Stimulated activated naive CD4-positive, alpha-beta T cell treated with Interleukin-2 at 50 U/mL for 16 hours (primary cell): ENCODE results near the gene CENPVL3.
"Not testable (repeated sequence)": the region's sequence is repeated elsewhere in the genome, so short reads cannot be mapped to it uniquely, and the experiment has no call there.

Experiments used
- DNase-seq: peaks from one replicate; lab custom pipeline; 2025; lab: John Stamatoyannopoulos, UW

CENPVL3 gene

DNA sequence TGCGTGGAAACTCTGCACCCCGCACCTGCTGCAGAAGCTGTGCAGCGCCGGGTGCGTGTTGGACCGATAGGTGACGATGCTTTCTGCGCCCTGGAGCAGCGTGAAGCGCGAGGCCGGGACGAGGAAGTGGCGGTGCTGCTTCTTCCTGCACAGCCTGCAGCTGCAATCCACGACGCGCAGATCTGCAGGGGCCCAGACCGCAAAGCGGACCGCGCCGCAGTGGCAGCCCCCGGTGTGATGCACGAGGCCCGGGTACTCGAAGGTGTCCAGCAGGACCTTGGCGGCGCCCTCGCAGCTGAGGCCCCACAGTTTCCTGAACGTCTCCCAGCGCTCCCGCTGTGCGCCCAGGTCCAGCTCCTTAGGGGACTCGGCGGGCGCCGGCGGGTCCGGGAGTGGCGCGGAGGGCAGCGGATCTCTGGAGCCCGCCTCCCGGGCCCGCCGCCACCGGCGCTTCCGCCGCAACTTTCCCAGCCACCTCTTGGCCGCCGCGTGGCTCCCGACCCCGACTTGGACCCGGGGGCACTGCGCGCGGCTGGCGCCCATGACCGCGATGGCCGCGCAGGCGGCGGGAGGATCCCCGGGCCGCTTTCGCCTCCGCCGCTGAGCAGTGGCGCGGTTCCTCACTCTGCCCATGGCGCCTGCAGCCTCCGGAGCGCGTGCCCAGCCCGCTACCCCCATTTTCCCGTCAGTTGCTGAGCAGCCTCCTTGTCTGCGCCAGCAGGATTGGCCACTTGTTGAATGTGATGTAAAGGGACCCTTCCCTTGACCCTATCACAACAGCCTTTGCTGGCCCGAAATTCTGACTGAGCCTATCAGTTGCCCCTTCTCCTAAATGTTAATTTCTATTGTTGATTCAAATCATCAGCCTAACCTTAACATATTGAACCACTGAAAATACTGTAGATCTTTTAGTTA lies at the start of gene CENPVL3:
Gene CENPVL3, minus strand, starts transcription at position 672 of the 915 bp plus-strand sequence. Its CDS starts 39 bp downstream, at position 633.
- DNase-seq: not testable (repeated sequence)

DNA sequence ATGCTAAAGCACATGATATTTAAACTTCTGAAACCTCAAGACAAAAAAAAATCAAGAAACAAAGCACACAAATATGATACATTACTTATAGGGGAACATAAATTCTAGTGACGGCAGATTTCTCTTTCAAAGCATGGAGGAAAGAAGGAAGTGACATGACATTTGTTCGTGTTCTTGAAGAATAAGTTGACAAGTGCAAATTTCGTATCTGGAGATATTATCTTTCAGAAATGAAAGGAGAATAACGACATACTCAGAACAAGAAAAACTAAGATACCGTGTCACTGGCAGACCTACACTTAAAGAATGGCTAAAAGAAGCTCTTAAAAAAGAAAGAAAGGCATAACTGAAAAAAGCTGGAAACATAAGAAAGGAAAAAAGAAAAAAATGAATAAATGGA lies 47.3 kb upstream of the CENPVL3 start:
- DNase-seq: no peak

DNA sequence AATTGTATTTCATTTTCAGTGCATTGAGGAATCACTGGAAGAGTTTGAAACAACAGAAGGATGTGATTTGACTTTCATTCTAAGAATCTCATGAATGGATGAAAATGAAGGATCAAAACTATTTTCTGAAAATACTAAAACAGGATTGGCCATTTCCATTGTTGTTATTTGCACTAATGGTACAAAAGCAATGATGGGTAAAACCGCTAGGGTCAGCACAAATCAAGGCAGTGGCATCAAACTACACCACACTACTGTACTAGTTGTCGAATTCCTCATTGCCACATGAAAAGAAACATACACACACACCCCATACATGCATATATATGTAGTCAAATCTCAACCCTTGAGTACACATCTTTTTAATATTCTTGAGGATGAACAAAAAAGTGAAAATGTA lies 24.7 kb upstream of the CENPVL3 start:
- no peak for DNase-seq

DNA sequence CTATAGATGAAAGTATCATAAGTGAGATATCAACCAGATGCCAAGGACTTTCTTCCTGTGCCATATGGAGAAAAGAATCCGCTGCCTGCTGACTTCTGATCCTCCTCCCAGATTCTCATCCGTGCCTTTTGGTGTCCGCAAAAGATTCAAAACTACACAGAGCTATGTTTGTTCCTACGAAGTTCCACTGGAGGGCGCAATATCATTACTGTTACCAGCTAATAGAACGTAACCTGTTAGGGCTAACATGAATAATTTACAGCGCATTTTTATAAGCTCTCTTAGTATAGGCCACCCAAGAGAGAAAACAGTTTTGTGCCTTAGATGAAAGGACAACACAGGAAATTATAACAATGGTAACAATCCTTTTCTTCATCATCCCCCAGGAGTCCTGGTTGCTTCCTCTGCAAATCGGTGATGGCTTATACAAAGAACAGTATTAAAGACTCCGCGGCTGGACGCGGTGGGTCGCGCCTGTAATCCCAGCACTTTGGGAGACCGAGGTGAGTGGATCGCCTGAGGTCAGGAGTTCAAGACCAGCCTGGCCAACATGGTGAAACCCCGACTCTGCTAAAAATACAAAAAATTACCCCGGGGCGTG lies 22.8 kb upstream of the CENPVL3 start:
- no peak for DNase-seq

DNA sequence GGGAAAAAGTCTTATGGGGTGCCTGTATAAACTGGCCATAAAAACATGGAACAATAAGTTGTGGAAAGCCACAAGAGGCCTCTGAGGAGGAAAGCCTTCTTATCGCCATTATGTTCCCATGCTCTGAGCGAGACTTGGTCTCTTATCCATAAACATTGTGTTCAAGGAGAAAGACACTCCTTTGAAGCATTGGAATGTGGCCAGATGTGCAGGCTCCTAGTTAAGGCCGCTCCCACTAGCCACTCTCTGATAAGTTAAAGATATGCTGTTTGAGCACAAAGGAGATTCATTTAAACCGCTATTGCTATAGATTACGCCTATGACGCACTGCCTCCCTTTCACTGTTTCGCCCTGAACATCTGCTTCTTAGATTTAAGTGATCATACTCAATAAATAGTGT lies 17.8 kb upstream of the CENPVL3 start:
- DNase-seq: not testable (repeated sequence)

DNA sequence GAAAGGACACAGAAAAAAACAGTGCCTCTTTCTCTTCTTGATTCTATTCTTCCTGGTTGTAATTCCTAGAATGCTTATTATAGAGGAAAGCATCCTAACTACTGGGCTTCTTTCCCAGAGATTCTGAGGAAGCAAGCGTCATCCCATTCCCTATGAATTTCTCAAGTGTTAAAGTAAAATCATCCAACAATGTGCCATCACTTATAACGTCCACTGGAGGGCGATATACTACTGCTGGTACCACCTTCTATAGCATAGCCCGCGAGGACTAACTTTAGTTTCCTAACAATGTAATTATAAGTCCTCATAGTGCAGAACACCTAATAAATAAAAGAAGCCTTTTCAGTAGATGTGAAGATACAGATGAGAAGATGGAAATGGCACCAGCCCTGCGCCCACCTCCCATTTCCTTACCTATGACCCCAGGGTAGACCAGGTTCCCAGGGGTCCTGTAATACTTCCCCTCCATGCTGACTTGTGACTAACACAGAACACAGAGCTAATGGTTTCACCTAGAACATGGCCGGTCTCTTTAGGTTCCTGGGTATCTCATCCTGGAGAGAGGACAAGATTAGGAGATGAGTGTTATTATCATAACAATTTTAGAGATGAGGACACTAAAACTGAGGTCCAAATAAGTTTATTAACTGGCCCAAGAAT lies 4.2 kb downstream of the CENPVL3 start:
- DNase-seq: no peak

DNA sequence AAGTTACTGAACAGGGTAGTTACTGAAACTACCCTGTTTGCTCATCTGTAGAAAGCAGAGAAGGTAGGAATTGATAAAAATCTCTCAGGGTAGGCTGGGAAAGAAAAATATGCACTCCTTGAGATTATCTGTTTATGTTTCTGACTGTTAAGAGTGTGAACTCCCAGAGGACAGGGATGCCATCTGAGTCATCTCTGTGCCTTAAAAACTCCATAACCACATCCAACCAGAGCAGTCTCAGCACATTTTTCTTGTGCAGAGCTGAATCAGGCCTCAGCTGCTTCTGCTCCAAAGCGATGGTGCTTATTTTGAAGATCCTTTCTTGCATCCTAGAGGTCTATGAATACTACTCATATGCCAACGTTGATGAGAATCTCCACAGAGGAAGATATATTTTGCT lies 9.9 kb downstream of the CENPVL3 start:
- DNase-seq: no peak

DNA sequence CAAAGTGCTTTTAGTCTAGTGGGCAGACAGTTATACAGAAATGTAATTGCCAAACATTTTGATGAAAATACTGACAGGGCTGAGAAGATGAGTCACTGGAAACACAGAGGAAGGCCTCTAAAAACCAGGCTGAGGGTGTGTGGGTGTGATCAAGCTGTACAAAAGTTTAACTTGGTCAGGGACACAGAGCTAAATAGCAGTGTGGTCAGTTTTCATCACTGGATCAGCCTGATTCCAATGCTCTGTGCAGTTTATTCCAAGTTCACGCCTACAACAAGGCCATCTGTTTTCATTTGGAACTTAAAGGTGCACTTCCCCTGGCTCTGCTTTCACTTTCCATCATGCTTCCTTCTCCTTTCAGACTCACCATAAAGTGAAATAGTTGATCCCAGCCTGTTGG lies 10.6 kb downstream of the CENPVL3 start:
- no peak for DNase-seq

DNA sequence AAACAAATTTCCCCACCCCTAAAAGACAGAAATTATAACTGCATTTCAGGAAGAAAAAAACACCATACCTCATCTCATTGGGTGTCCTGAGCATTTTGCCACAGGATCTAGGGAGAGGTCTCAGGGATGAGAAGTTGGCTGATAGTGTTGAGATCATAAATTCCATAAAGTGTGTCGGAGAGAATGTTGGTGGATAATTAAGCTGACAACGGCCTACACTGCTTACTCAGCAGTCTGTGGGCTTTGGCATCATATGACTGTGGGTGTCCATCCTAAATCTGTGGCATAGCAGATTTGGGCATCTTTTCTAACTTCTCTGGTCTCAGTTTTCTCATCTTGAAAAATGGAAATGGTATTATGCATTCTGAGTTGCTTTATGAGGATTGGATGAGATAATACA lies 12.3 kb downstream of the CENPVL3 start:
- DNase-seq: no peak

DNA sequence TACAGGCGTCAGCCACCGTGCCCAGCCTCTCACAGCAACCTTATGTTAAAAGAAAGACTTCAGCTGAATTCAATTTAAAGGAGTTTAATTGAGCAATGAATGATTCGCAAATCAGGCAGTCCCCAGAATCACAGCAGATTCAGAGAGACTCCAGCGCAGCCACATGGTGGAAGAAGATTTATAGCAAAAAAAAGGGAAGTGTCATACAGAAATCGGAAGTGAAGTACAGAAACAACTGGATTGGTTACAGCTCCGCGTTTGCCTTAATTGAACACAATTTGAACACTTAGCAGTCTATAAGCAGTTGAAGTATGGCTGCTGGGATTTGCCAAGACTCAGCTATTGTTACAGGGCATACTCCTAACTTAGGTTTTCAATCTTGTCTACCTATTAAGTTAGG lies 19.8 kb downstream of the CENPVL3 start:
- DNase-seq: no peak

DNA sequence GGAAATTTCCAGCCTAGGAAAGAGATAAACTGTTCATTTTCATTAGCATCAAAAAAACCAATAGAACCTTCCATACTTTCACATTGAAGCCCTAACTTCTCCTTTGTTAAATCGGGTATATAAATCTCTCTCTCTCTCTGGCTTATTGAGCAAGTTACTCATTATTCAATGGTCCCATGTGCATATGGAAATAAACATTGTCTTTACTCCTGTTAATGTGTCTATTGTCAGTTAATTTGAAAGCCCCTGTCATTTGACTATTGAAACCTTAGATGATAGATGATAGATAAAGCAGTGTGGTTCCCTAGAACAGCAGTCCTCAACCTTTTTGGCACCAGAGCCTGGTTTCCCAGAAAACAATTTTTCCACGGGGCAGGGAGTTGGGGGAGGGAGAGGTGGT lies 46.8 kb downstream of the CENPVL3 start:
- DNase-seq: no peak

DNA sequence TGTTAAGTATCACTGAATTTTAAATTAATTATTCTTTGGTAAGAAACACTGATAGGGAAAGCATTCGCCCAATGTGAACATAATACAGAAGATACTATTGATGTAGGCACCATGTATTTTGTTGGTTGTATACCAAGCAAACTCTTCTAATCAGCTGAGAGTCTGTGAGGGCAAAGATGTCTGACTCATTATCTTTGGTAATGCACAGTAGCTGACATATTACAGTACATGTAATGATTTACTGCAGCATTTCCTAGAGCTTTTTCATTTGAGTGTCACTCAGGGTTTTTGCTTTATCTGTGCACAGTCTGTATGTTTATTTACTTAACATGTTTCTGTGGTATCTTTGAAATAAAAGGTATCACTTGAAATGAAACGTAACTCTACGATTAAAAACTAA lies 49.2 kb downstream of the CENPVL3 start:
- no peak for DNase-seq

DNA sequence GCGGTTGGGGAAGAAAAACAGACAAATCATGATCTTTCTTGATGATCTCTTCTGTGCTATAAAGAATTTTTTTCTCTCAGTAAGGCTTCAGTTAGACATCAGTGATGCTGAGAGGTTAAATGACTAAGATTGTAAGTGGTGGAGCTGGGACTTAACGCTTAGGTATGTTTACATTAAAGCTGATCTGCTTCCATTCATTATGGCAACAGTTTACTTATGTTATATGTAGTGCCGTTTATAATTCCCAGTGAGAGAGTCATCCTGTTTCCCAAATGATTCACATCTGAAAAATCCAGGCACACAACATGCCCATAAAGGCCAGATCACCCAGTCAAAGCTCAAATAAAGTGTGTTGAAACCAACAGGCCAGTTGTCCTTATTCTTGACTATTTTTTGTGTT lies 50.1 kb downstream of the CENPVL3 start:
- DNase-seq: no peak
